GM19395 (cell line): ENCODE results near the gene STK11.

Experiments
- ATAC-seq: cut with Tn5 transposase; IDR thresholded peaks from one replicate; pipeline ENCODE4 v1.9.1; 2021; ENCODE audit warnings: mild to moderate bottlenecking, moderate library complexity; ENCODE audit not compliant: unreplicated experiment

The STK11 gene

GRCh38 chr19:1225440-1226226, 20.1 kb downstream of the STK11 start:
- ATAC-seq, result no peak

DNA sequence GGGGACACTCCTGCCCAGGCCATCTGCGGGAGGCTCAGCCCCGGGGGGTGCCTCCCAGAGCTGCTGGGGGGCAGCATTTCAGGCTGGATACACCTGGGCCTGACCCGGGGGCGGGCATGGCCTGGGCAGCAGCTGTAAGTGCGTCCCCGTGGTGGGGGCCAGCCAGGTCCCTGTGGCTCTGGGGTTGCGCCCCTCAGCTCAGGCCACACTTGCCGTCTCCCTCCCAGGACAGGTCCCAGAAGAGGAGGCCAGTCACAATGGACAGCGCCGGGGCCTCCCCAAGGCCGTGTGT, 20.6 kb downstream of the STK11 start:
- ATAC-seq, result no peak

DNA sequence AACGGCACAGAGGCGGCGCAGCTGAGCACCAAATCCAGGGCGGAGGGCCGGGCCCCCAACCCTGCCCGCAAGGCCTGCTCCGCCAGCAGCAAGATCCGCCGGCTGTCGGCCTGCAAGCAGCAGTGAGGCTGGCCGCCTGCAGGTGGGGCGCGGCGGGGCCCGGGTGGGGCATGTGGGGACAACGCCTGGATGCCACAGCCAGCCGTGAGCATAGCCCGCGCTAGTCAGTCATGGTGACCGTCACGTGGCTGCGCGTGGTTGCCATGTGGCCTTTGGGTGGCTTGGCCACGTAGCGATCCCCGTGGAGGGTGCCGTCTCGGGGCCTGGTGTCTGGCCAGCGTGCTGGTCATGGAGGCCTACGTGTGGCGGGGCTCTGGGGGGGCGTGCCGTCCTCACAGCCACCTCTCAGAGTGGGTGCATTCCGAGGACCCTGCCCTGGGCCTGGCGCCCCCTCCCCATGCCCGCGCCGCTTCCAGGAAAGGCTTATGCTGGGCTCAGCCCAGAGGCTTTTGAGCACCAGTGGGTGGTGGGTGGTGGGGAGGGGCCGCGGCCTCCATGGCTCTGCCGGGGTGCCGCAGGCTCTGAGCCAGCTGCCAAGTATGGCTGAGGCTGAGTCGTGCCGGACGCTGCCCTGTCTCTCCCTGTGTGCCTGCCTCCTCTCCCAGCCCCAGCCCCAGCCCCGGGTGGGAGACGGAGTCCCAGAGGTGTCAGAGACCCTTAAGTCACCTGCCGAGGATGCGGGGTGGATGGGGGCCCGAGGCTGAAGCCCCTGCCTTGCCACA, 21.1 kb downstream of the STK11 start:
- no peak for ATAC-seq

DNA sequence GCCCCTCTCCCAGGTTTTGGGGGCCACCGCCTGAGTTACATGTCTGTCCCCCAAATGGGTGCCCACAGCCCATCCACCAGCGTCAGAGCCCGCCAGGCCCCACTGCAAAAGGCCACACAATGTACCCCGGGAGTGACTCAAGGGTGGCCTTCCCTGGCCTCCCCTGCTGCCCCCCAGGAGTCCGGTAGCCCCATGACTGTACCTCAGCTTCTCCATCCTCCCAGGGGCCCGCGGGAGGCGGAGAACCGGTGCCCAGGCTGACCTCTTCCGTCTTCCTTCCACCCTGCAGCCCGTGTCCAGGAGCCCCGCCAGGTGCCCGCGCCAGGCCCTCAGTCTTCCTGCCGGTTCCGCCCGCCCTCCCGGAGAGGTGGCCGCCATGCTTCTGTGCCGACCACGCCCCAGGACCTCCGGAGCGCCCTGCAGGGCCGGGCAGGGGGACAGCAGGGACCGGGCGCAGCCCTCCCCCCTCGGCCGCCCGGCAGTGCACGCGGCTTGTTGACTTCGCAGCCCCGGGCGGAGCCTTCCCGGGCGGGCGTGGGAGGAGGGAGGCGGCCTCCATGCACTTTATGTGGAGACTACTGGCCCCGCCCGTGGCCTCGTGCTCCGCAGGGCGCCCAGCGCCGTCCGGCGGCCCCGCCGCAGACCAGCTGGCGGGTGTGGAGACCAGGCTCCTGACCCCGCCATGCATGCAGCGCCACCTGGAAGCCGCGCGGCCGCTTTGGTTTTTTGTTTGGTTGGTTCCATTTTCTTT, 21.9 kb downstream of the STK11 start:
- no peak for ATAC-seq

DNA sequence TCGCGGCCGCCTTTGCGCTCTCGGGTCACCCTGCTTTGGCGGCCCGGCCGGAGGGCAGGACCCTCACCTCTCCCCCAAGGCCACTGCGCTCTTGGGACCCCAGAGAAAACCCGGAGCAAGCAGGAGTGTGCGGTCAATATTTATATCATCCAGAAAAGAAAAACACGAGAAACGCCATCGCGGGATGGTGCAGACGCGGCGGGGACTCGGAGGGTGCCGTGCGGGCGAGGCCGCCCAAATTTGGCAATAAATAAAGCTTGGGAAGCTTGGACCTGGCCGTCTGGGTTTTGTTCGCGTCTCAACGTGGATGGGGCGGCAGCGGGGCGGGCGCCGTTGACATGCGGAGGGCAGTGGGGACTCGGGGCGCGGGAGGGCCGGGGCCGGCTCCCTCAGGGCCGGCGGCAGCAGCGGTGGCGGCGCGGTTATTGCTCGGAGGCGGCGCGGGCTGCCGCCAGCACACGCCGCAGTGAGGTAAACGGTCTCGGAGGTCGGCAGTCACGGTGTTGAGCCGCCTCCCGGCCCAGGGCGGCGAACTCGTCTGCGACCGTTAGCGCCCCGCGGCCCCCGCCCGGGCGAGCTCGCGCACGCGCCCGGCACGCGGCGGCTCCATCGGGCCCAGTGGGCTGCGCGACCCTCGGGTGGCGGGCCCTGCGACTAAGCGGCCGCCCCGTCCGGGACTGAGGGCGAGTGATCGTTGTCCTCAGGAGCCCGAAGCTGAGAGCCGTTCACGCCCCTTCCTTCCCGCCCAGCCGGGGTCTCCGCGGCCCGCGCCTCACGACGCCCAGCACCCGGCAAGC, 22.8 kb downstream of the STK11 start:
- no peak for ATAC-seq

DNA sequence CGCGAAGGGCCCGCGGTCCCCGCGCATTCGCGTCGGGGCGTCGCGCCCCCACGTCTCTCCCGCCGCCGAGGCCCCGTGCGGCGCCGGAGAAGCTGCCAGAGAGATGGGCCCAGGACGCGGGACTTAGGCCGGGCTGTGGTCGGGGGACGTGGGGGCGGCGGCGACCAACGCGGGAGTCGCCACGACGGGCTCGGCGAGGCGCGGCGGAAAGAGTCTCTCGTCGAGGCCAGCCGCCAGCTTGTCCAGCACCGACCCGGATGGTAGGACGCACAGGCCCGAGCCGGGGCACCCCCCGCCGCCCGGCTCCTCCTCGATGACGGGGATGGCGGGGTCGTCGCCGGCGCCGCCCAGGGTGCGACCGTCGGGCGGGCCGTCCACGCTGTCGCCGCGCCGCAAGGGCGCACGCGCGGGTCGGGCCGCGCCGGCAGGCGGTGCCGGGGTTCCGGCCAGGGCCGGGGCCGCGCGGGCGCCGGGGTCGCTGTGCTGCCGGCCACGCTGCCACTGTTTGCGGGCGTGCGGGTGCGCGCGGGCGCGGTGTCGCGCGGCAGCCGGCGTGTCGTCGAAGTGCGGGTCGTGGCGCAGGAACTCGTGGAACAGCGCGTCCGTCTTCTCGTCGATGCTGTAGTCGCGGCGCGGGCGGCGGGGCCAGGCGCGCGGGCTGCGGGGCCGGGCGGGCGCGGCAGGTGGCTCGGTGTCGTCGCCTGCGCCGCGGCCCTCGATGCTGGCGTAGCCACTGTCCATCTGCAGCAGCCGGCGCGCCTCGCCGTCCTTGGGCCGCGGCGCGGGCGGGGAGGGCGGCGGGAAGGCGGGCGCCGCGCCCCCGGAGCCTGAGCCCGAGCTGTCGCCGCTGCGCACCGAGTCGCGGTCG, 23.7 kb downstream of the STK11 start:
- ATAC-seq, result no peak

DNA sequence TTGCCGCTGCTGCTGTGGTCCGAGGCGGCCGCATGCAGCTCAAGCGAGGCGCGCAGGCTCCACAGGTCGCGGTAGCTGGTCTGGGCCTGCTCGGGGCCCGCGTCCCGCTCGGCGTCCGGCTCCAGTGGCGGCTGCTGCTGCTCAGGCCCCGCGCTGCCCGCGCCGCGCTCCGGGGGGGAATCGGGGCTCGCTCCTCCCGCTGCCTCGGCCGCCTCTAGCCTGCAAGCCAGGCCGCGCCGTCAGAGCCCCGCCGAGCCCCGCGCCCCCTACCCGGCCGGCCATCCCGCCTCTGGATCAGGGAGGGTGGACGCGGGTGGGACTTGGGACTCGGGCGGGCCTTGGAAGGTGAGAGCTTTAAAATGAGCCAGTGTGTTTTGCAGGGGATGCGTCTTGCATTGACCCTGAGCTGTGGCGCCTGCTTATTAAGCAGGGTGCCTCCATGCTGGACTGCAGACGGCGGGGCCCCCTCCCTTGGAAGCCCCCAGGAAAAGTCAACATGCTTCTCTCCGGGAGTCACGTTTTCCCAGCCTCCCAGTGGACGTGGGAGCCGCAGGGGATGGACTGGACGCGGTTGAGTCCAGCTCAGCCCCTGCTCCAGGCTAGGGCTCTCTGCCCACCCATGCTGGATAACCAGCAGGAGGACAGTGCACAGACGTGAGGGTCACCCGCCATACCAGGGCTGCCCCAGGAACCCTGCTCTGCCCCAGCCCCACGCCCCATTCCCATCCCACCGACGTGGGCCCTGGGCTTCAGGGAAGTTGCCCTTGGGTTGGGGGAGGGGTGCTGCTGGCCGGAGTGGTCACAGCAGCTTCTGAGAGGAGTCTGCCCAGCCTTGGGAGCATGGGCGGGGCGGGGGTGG, 24.6 kb downstream of the STK11 start:
- no peak for ATAC-seq

GRCh38 chr19:1230783-1231489, 25.4 kb downstream of the STK11 start:
- no peak for ATAC-seq

- ATAC-seq, result no peak
Measured at GRCh38 chr19:1231729-1232637, 26.4 kb downstream of the STK11 start.

DNA sequence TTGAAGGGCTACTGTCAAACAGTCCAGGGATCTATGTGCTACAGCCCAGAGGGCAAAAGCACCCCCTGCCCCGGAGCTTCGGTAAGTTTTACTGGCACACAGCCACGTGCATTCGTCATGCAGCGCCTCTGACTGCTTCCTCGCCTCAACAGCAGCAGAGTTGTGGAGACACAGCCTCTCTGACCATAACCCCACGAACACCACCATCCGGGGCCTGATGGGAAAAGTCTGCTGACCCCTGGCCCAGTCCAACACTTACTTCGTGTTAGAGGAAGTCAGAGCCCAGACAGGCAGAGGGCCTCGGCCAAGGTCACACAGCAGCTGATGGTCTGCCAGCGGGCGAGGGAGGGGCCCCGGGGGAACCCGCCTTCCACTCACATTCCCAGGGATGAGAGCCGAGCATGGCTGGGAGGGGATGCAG, 27.1 kb downstream of the STK11 start:
- no peak for ATAC-seq

GRCh38 chr19:1233115-1233667, 27.6 kb downstream of the STK11 start:
- ATAC-seq, result no peak

DNA sequence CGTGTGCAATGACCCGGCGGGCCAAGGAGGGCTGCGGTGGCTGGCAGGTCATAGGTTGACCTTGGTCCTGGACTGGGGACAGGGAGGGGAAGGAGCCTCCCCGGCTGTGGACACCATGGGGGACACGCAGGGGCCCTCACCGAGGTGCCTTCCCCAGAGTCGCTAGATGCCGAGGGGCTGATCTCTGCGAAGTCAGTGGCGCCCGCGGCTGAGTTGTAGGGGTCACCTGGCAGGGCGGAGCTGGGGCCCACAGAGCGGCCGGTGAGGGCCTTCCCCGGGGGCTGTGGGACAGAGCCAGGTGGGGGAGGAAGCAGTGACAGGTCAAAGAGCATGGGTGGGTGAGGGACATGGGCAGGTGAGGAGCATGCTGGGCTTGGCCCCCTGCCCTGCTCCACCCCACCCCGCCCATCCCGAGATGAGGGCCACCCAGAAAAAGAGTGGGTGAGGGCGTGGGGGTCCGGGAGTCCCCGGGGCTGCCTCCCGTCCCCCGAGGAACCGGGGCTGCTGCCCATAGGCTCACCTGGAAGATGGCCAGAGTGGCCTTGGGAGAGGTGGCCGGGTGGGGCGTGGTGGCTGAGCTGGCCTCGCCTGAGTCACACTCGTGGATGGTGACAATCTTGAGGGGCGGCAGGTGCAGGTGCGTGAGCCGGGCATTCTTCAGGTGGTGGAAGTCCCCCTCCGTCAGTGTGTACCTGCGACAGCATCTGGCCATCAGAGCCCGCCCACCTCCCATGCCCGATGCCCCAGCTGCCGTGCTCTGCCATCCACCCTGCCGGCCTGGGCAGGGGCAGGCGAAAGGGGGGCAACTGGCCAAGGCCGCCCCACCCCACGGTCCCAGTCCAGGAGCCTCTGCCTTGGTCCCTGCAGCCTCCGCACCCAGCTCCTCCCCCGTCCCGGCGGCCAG, 28.7 kb downstream of the STK11 start:
- ATAC-seq, result no peak

GRCh38 chr19:1234955-1235380, 29.4 kb downstream of the STK11 start:
- no peak for ATAC-seq

DNA sequence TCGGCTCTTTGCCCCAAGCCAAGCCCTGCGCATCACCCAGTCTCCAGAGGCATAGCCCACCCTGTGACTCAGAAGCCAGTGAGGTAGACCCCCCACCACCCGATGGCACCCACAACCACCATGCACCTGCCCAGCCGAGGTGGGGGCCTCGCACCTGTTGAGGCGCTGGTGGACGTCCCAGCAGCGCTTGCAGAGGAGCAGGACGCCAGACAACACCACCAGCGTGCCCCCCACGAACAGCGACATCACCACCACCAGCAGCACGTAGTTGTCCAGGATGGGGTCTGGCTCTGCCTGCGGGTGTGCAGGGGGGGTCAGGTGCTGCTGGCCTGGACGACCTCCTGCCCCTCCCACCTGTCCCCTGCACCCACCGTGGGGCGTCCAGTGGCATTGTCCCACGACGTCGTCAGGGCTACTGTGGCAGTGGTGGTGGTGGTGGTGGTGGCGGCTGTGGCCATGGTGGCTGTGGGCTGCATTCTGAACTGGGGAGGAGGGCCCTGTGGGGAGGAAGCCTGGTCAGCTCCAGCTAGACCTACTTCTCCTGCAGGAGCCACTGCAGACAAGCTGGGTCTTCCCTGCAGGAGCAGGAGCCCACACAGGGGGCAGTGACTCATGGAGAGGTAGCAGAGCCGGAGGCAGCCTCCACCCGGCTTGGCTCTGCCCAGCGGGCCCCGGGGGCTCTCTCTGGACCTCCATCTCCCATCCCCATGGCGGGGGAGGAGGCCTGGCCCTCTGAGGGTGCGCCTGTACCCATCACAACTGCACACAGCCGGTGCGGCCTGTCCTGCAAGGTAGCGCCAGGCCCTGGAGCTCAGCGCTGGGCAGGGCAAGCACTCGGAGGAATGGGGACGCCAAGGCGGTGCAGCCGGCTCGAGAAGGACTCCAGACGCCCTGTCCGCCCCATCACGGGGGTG, 30.3 kb downstream of the STK11 start:
- ATAC-seq, result no peak

DNA sequence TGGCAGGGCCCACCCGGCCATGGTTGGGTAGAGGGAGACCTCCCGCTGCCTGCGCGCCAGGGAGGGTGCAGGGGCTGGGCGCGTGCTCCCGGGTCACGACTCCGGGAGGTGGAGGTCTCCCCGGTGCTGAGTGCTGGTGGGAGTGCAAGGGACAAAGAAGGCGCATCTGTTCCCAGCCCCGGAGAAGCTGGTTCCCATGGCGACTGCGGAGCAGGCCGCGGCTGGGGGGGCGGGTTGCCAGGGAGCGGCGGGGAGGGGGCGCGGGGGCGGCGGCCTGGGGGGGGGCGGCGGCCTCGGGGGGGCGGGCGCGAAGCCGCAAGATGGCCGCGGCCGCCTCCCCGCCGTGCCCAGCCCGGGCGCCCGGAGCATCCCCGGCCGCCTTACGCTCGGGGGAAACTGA, 31.0 kb downstream of the STK11 start:
- ATAC-seq, result no peak
